Measurements from ENCODE around the gene COX8C. TPM values are rescaled to one million over a fixed set of nuclear protein-coding genes. Genes with fewer than 3 reads are reported as not detected.
A peak's percentile ranks its signal among the peaks of the same experiment; 100 is the strongest.

COX8C gene
- total RNA-seq, 1 donor from 2014 or later, result not detected

GRCh38 chr14:93333631-93334103 is 13.3 kb upstream of the COX8C start:
- Mint-ChIP-seq H3K36me3 (no peaks in the 10 kb centered on the region), H3K4me1 (ENCODE audit: unreplicated experiment) (peaks cover 35% of the 10 kb centered on the region), H3K9me3 (no peaks in the 10 kb centered on the region), H3K27ac (peak overlapping the region; percentile 96), H3K27me3 (no peaks in the 10 kb centered on the region), H3K4me3 (peak overlapping the region; percentile 97)
- TF ChIP-seq CTCF (conservative IDR thresholded peaks at IDR 0.05), result no peak
- DNase-seq (ENCODE audit: extremely low spot score, unreplicated experiment), result no peak

- Mint-ChIP-seq H3K27ac (no peak overlapping the region), H3K4me3 (no peak overlapping the region), H3K36me3 (peaks cover 4% of the 10 kb centered on the region), H3K9me3 (peaks cover 4% of the 10 kb centered on the region), H3K4me1 (ENCODE audit: unreplicated experiment) (peaks cover 12% of the 10 kb centered on the region), H3K27me3 (no peaks in the 10 kb centered on the region)
- no peak for DNase-seq (ENCODE audit: extremely low spot score, unreplicated experiment)
- TF ChIP-seq CTCF (conservative IDR thresholded peaks at IDR 0.05), result no peak
Observed at GRCh38 chr14:93337143-93337753, 9.7 kb upstream of the COX8C start.

- H3K27me3 Mint-ChIP-seq, result no peaks in the 10 kb centered on the region
- no peak overlapping the region for H3K4me3 Mint-ChIP-seq
- no peak for TF ChIP-seq CTCF (conservative IDR thresholded peaks at IDR 0.05)
- H3K9me3 Mint-ChIP-seq, result peaks cover 4% of the 10 kb centered on the region
- H3K36me3 Mint-ChIP-seq, result peaks cover 4% of the 10 kb centered on the region
- H3K27ac Mint-ChIP-seq, result no peak overlapping the region
- DNase-seq (ENCODE audit: extremely low spot score, unreplicated experiment), result no peak
- H3K4me1 Mint-ChIP-seq (ENCODE audit: unreplicated experiment), result peaks cover 12% of the 10 kb centered on the region
Observed at GRCh38 chr14:93337884-93338283, 9.1 kb upstream of the COX8C start.

- no peak overlapping the region for H3K27ac Mint-ChIP-seq
- TF ChIP-seq CTCF (conservative IDR thresholded peaks at IDR 0.05), result no peak
- no peak for DNase-seq (ENCODE audit: extremely low spot score, unreplicated experiment)
- peaks cover 4% of the 10 kb centered on the region for H3K36me3 Mint-ChIP-seq
- peaks cover 4% of the 10 kb centered on the region for H3K9me3 Mint-ChIP-seq
- H3K4me3 Mint-ChIP-seq, result no peak overlapping the region
- H3K27me3 Mint-ChIP-seq, result no peaks in the 10 kb centered on the region
- peaks cover 13% of the 10 kb centered on the region for H3K4me1 Mint-ChIP-seq (ENCODE audit: unreplicated experiment)
Observed at GRCh38 chr14:93343266-93343665, 3.7 kb upstream of the COX8C start.

- H3K36me3 Mint-ChIP-seq, result peaks cover 4% of the 10 kb centered on the region
- no peak for TF ChIP-seq CTCF (conservative IDR thresholded peaks at IDR 0.05)
- H3K9me3 Mint-ChIP-seq, result peaks cover 4% of the 10 kb centered on the region
- no peak for DNase-seq (ENCODE audit: extremely low spot score, unreplicated experiment)
- H3K4me1 Mint-ChIP-seq (ENCODE audit: unreplicated experiment), result peaks cover 13% of the 10 kb centered on the region
- no peak overlapping the region for H3K27ac Mint-ChIP-seq
- no peaks in the 10 kb centered on the region for H3K27me3 Mint-ChIP-seq
- no peak overlapping the region for H3K4me3 Mint-ChIP-seq
Observed at GRCh38 chr14:93343797-93344196, 3.2 kb upstream of the COX8C start.

Data from type B pancreatic cell (in vitro differentiated cells).